ENCODE results near the gene ZG16B. TPM values are rescaled to one million over a fixed set of nuclear protein-coding genes. Genes with fewer than 3 reads are reported as not detected.

The ZG16B gene
- total RNA-seq, 6 donors from 2014 or later = 0.69 to 2.0 (median 1.2) TPM; not detected in 3

- DNase-seq (no peak), ATAC-seq (ENCODE audit: low FRiP score in 2 of 2) (no peak)
- Histone ChIP-seq H3K4me3 (no peak overlapping the region), H3K4me1 (peaks cover 5 to 13% (median 7%) of the 10 kb centered on the region in 4 donors), H3K27me3 (no peaks in the 10 kb centered on the region), H3K9me3 (no peaks in the 10 kb centered on the region), H3K36me3 (no peaks in the 10 kb centered on the region), H3K27ac (no peak overlapping the region)
- no peak for TF ChIP-seq EP300 (IDR thresholded peaks at IDR 0.05)
- no peak for TF ChIP-seq POLR2AphosphoS5 (IDR thresholded peaks at IDR 0.05)
- TF ChIP-seq CTCF (IDR thresholded peaks at IDR 0.05) = no peak
- no peak for TF ChIP-seq POLR2A (IDR thresholded peaks at IDR 0.05)
- WGBS, 2 donors = 78 to 82% methylated on average over 4 of the region's 4 CpGs
Measured at GRCh38 chr16:2866431-2866830, 36.3 kb downstream of the ZG16B start.

GRCh38 chr16:2867661-2867986 lies 37.5 kb downstream of the ZG16B start:
- Histone ChIP-seq H3K9me3 (no peaks in the 10 kb centered on the region), H3K27me3 (no peaks in the 10 kb centered on the region), H3K27ac (peak overlapping the region; percentile 88 to 97 (median 94)), H3K36me3 (no peaks in the 10 kb centered on the region), H3K4me3 (peak overlapping the region; percentile 42 to 74 (median 54)), H3K4me1 (peaks cover 5 to 13% (median 7%) of the 10 kb centered on the region in 4 donors)
- DNase-seq = peak in 1 of 2 donors; percentile 42
- ATAC-seq (ENCODE audit: low FRiP score in 2 of 2) = no peak
- TF ChIP-seq POLR2A (IDR thresholded peaks at IDR 0.05) (no peak), EP300 (IDR thresholded peaks at IDR 0.05) (no peak), POLR2AphosphoS5 (IDR thresholded peaks at IDR 0.05) (no peak), CTCF (IDR thresholded peaks at IDR 0.05) (no peak)
- 59% methylated on average over 8 of the region's 8 CpGs for WGBS, 2 donors

- Histone ChIP-seq H3K9me3 (no peaks in the 10 kb centered on the region), H3K4me1 (peaks cover 5 to 13% (median 7%) of the 10 kb centered on the region in 4 donors), H3K27ac (peak overlapping the region; percentile 88 to 97 (median 94)), H3K27me3 (no peaks in the 10 kb centered on the region), H3K36me3 (no peaks in the 10 kb centered on the region), H3K4me3 (peak overlapping the region; percentile 42 to 74 (median 54))
- DNase-seq (peak; percentile 97 to 99), ATAC-seq (ENCODE audit: low FRiP score in 2 of 2) (peak; percentile 99)
- TF ChIP-seq POLR2AphosphoS5 (IDR thresholded peaks at IDR 0.05) (peak; percentile 62 to 65), EP300 (IDR thresholded peaks at IDR 0.05) (peak in 1 of 4 donors; percentile 8), POLR2A (IDR thresholded peaks at IDR 0.05) (peak in 3 of 4 donors; percentile 42 to 73 (median 71)), CTCF (IDR thresholded peaks at IDR 0.05) (peak; percentile 94 to 98 (median 98))
- WGBS, 2 donors = 1% methylated on average over 28 to 39 of the region's 45 CpGs
Measured at GRCh38 chr16:2867987-2868789, 38.1 kb downstream of the ZG16B start.

GRCh38 chr16:2871926-2872325 lies 41.8 kb downstream of the ZG16B start:
- no peaks in the 10 kb centered on the region for H3K9me3 ChIP-seq
- ATAC-seq (ENCODE audit: low FRiP score in 2 of 2) (no peak), DNase-seq (no peak)
- WGBS, 2 donors = 76 to 81% methylated on average over 6 of the region's 6 CpGs
- no peak overlapping the region for H3K27ac ChIP-seq
- H3K36me3 ChIP-seq = no peaks in the 10 kb centered on the region
- no peak for TF ChIP-seq POLR2A (IDR thresholded peaks at IDR 0.05)
- TF ChIP-seq CTCF (IDR thresholded peaks at IDR 0.05) = no peak
- no peak for TF ChIP-seq EP300 (IDR thresholded peaks at IDR 0.05)
- TF ChIP-seq POLR2AphosphoS5 (IDR thresholded peaks at IDR 0.05) = no peak
- no peak overlapping the region for H3K4me3 ChIP-seq
- H3K27me3 ChIP-seq = no peaks in the 10 kb centered on the region
- H3K4me1 ChIP-seq = peaks cover 9 to 25% (median 10%) of the 10 kb centered on the region in 4 donors

Data from upper lobe of left lung (tissue), 6 donors.